CD4-positive, alpha-beta T cell treated with Interleukin-6 for 4 hours (primary cell): ENCODE data around the gene DUOX1.

Experiments used
- DNase-seq: peaks from one replicate; pipeline ENCODE4 v3.0.0-alpha.2; 2020; ENCODE audit warnings: mixed read lengths

Gene DUOX1

DNA sequence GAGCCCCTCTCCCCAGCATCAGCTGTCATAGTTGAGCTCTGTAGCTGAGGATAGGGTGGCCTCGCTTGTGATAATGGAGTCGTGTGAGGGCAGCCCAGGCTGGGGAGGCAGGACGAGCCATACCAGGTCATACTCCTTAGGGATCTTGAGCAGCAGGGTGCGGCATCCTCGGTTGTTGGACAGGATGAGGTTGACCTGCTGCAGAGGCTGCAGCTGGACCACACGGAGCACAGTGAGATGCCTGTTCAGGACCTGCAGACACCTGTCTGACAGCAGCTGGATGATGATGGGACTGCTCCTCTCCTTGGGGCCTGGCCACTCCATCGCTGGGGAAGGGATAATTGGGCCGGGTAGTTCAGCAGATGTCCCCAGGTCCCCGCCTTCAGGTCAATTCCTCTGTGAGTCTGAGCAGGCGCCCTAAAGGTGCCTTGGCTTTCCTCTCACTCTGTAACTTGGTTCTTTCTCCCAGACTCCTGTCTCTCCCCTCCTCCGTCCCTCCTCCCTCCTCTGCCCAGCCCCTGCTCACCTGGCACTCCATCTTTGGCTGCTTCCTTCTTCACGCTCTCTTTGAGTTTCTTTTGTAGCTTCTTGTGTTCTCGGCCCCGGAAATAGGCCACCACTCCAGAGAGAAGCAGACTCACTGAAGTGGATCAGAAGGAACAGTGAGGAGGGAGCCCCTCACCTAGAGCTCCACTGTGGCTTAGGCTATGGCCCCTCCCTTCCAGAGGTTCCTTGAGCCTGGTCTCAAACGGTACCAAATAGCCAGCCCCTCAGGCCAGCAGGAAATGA is 23.6 kb upstream of the DUOX1 start:
- no peak for DNase-seq

DNA sequence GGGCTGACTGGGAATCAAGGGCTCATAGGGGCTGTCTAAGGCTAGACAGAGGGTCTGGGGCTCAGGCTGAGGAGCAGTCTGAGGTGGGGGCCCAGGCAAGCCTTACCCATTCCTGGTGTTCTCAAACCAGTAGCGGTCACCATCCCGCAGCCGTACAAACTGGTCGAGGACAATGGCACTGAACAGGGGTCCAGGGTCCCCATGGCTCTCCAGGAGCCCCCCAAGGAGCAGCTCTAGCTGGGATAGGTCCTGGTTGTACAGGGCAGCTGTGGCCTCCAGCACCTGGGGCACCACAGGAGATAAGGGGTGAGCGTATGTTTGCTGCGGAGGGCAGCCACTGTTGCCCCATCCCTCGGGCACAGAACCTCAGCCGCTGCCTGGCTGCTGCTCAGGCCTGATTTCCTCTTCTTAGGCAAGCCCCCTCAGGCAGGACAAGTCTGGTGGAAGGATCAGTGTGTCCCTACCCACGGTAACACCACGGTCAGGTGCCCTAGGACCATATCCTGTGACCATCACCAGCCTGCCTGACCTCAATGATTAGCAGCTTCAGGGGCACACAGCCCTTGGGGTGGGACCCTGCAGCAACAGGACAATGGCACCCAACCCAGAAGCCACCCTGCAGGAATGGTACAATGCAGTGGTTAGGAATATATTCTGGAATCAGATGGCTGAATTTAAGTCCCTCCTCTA is 21.7 kb upstream of the DUOX1 start:
- DNase-seq = no peak

DNA sequence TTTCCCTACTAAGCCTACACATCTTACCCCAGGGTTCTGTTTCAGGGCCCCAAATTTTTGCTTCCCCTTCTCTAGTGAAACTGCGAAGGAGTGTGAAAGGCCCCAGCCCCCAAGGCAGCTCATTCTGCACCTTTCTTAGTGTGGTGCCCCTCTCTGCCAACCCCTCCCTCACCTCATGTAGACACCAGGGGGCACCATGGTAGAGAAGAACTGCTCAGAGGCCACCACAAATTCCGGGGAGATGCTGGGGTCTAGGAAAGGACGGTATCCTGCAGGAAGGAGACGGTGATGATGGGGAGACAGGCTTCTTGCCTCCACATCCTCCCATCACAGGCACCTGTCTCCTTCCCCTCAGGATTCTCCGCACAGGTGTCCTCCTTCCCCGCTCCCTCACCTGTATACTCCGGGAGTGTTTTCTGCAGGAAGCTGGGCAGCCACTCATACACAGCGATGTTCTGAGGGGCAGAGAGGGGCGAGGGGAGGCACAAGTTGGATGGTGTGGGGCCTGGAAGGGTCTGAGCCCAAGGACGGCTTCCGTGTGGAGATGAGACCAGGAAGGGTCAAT is 19.5 kb upstream of the DUOX1 start:
- no peak for DNase-seq

DNA sequence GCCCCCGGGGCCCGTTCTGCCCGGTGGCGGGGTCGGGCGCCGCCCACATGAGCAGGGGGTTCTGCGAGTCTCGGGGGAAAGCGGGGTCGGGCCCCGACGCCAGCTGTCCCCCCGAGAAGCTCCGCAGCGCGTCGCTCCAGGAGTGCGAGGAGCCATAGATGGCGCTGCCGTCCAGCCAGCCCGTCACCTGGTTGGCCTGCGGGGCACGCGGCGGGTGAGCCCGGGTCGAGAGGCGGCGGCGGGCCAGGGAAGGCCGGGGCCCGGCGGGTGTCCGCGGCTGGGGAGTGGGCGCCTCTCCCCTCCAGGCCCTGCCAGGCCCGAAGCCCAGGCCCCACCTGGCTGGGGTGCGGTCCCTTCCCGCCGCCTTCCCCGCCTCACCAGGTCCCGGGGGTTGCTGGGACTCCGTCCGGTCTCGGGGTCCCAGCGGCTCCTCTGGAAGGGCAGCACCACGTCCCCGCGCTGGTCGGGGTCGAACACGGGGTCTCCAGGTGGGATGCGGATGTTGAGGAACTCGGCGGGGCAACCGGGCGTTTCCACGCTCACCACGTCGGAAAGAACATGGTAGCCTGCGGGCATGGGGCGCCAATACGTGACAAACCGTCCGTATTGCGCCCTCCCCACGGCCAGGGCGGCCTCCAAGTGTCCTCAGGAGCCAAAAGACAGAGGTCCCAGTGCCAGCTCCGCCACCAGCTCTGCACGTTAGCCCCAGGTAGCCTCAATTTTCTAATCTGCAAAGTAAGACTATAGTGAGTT is 18.2 kb upstream of the DUOX1 start:
- no peak for DNase-seq

DNA sequence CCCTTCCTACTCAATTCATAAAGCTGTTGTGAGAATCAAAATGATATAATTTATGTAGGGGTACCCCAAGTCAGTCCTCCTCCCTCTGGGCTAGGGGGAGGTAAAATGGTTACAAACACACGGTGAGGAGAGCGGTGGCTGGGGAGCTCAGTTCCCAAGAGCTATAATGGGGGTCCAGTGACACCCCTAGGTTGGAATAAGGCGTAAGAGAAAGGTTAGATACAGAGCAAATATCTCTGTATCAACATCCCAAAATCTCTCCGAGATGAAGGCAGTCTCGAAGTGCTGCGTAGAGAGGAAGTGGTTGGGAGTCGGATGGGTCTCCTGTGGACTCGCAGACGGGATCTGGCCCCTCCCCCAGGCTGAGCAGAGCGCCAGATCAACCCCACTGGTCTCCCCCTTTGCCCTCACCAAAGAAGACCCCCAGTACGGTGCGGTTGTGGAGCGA is 17.6 kb upstream of the DUOX1 start:
- DNase-seq = no peak

DNA sequence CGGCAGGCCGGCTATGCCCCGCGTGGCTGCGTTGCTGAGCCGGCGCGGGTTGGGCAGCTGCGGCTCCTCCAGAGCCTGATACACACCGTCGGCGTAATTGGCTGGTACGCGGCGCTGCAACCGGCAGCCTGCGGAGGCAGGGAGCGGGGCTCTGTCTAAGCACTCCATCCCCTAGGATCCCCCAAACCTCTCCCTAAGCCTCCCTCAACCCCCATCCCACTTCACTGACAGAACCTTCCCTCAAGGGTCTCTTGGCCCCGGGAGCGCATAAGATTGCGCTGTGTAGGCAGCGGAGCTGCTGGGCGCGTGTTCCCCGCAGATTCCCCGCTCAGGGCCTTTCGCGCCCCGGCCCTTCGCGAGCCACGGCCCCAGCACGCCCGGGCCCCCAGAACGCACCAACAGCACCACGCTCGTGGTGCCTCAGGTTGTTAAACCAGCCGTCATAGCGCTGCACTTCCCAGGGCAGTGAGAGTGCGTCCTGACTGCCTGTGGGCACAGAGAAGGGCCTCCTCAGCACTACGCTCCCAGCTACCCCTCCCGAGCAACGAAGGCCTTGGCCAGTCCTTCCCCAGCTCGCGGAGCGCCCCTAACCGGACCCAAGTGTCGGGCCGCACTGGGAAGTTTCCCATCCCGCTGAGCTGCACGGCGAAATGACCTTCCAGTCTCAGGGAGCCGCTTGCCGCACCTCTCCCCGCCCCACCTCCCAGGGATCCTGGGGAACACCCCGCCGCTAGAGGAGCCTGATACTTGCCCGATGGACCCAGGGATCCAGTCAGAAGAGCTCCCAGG is 17.0 kb upstream of the DUOX1 start:
- DNase-seq = no peak

DNA sequence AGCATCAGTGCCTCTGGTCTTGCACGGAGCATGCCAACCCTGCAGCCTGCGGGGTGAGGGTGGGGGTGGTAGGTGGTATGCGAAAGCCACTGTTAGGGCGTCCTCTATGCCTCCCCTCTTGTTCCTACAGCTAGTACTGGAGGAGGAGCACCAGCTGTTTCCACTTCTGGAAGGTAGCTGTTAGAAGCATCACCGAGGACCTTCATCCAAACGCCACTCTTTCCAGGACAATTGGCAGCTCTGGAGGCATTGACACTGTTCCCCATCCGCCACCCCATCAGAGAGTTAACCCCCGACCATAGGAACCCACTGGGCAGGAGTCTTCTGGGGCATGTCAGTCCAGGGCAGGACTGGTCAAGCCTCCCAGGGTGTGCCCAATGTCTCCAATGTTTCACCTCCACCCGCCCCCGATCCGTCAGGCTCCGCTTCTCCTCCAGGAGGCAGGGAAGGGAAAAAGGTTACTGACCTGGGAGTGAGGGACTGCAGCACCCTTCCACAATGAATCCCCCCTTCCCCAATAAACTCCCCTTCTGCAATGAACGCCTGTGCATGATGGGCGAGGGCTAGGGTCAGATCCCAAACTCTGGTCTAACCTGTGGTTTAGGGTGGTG is 16.3 kb upstream of the DUOX1 start:
- no peak for DNase-seq

DNA sequence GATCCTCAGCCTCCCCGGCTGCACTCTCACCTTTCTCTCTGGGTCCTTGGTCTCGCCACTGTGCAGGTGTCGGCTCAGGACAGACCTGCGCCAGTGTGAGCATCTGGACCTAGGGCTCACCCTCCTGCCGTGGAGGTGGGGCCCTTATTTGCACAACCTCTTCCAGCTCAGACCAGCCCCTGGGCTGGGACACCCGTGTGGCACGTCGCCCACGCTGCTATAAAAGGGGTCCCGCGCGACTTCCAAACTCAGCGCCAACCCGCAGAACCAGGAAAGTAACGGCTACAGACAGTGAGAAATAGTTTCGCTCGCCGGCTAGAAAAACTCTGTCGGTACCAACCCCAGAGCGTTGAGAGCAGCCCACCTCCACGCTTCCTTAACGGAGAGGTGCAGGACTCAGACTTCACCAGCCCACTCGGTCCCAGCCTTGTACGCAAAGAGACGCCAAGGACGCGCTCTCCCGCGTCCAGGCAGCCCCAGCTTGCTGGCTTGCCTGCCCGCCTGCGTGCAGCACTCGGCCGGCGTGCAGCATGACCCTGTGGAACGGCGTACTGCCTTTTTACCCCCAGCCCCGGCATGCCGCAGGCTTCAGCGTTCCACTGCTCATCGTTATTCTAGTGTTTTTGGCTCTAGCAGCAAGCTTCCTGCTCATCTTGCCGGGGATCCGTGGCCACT is 15.6 kb upstream of the DUOX1 start, which contains the start of the genes DUOX2 and DUOXA2:
Gene DUOX2 (minus strand): TSS at position 97 of the 675 bp plus-strand sequence. CDS start 761 bp downstream, outside the sequence.
Gene DUOXA2 (plus strand): TSS at position 251 of the 675 bp plus-strand sequence. CDS start 280 bp downstream, at position 531.
- no peak for DNase-seq

DNA sequence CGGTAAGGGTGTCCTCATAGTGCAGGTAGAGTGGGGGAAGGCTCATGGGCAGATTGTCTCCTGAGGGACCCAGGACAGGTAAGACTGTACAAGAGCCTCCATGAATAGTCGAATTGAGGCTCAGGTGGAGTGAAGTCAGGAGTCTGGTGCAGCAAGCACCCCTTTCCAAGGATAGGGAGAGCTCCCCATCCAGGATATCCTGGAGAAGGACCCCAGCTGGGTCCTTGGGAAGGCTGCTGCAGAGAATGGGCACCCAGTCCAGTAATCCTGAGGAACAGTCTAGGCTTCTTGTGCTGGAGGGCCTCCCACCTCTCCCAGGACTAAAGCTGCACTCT is 15.1 kb upstream of the DUOX1 start:
- no peak for DNase-seq

DNA sequence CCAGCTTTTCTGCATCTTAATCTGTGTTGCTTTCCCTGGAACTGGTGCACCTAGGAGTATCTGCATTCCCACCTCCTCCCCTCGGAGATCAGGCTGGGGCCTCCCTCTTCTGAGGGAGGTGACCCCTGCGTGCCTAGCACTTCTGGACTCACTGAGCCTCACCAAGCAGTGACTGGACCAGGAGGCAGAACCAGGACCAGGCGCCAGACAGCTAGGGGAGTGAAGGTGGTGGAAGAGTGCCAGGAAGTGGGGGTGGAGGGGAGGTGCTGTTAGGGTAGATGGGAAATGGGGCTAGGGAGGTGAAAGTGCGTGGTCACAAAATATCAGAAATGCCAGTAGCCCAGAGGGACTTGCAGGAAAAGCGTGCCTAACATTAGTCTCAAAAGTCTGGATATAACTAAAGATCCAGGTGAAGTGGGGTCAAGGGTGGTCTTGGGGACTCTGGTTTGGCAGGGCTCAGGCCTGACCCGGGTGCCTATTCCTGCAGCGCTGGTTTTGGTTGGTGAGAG is 14.4 kb upstream of the DUOX1 start:
- no peak for DNase-seq

DNA sequence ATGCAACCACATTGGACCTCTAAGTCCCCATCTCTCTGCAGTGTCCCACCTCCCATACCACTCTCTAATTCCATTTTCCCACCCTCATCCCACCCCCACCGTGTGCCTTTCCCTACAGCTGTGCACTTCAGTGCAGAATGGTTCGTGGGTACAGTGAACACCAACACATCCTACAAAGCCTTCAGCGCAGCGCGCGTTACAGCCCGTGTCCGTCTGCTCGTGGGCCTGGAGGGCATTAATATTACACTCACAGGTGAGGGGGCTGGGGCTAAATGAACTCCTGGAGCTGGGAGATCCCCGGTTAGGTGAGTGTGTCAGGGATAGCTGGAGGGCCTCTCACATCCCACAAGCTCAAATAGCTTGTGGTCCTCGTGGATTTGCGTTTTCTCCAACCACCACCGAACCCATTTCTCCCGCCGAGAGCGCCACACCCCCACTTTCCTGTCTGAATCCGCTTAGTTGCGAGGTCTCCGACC is 13.8 kb upstream of the DUOX1 start:
- DNase-seq = no peak

DNA sequence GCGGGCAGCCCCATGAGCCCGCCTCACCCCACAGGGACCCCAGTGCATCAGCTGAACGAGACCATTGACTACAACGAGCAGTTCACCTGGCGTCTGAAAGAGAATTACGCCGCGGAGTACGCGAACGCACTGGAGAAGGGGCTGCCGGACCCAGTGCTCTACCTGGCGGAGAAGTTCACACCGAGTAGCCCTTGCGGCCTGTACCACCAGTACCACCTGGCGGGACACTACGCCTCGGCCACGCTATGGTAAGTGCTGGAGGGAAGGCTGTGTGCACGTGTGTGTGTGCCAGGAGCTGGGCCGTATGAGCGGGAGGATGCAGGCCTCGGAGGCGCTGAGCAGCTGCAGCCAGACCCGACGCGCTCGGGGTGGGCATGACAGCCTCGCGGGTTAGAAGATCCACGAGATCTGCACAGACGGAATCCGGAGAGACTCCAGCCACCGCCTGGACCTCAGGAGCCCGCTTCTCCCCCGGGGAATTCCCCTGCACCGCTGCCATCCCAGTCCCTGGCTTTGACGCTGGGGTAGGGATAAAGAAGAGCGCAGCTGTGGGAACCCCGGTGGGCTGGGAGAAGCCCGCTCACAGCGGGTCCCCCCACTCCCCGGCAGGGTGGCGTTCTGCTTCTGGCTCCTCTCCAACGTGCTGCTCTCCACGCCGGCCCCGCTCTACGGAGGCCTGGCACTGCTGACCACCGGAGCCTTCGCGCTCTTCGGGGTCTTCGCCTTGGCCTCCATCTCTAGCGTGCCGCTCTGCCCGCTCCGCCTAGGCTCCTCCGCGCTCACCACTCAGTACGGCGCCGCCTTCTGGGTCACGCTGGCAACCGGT is 13.1 kb upstream of the DUOX1 start:
- DNase-seq = no peak

DNA sequence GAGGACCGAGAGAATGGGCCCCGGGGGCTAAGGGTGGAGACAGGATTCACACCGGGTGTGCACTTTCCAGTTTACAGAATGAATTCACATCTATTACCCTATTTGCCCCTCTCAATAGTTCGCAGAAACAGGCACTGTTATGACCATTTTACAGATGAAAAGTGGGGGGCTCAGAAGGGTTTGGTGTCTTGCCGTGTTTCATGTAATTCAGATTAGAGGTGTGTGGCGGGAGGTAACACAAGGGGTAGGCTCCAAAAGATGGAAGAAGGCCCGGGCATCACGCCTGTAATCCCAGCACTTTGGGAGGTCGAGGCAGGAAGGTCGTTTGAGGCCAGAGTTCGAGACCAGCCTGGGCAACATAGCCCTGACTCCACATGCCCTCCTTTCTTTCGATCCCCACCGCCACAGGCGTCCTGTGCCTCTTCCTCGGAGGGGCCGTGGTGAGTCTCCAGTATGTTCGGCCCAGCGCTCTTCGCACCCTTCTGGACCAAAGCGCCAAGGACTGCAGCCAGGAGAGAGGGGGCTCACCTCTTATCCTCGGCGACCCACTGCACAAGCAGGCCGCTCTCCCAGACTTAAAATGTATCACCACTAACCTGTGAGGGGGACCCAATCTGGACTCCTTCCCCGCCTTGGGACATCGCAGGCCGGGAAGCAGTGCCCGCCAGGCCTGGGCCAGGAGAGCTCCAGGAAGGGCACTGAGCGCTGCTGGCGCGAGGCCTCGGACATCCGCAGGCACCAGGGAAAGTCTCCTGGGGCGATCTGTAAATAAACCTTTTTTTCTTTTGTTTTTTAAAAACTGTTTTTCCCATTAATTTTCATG is 12.3 kb upstream of the DUOX1 start:
- DNase-seq = no peak

DNA sequence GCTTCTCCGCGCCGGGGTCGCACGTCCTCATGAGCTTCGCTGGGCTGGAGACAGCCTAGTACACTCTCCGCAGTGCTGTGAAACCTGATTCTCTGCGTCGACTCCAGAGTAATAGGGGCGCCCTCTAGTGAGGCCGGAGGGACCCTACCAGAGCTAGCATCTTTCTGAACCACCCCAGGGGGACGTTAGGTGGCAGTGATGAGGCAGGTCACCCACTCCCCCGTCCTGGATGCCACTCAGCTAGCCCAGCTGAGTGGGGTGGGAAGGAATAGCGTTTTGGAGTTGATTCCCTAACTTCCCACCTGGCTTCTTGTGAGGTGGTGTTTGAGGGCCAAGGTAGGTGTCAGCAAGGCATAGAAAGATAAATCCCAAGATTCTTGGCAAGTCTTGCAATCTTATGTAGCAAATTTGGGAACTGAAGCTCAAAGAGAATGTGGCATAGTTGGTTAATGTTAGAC is 11.6 kb upstream of the DUOX1 start:
- DNase-seq = peak; percentile 86

DNA sequence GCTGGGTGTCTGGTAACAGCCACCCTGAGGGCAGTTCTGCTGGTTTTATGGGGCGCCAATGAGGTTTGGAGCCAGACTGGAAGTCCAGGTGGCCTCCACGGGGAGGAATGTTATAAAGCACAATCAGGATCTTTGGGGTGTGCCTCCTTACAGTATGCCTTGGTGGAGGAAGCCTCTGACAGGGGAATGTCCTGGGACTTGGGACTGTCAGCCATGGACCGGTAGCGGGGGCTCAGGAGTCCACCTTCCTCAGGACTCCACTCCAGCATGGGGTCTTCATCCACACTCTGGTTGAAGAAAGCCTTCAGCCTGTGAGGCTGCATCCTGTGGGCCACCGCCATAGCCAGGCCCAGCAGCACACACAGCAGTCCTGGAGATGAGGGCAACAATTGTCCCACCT is 10.8 kb upstream of the DUOX1 start:
- DNase-seq = no peak

DNA sequence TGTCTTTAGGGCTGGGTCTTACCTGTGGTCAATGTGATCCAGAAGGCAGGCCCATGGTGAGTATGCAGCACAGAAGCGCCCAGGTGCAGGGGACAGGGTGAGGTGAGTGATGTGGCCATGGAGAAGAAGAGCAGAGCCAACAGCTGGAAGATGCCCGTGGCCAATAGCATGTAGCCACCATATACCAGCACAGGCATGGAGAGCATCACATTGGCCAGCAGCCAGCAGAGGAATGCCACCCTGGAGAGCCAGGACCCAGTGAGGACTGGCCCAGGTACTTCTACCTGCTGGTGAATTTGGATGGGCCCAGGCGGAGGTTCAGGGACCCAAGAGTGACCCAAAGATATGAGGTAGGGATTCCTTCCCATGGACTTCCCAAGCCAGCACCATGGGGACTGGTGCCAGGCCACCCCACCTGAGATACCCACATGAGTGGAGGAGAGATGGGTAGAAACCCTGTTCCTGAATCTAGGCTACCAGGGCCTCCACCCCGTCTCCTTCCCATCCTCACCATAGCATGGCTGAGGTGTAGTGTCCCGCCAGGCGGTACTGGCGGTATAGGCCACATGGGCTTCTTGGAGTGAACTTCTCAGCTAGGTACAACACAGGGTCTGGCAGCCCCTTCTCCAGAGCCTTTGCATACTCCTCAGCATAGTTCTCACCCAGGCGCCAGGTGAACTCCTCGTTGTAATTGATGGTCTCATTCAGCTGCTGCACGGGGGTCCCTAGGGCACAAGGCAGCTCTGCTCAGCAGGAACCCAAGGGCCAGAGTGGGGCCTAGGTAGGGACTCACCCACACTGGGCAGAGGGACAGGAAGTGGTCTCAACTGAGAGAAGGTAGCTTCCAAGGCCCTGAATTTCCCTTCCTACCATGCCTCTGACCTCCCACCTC is 9.5 kb upstream of the DUOX1 start:
- DNase-seq = no peak

DNA sequence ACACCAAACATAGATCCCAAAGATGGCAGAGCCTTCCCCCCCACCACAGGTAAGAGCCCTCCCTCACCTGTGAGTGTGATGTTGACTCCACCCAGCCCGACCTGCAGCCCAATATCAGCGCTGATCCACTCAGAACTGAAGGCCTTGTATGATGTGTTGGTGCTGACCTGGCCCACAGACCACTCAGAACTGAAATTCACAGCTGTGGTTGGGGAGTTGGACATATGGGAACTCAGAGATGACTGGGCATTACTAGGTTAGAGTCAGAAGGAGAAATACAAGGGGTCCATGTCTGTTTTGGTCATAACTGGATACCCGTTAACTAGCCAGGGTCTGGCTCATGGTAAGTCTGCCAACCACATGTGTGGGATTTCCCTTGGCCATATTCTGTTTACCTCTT is 8.8 kb upstream of the DUOX1 start:
- no peak for DNase-seq
